SK-N-MC (cell line): ENCODE results near the gene HERC6.

Experiments used
- DNase-seq: peaks from one replicate; pipeline ENCODE4 v3.0.0-alpha.2; 2011; ENCODE audit warnings: low read depth, low spot score
- H3K27ac ChIP-seq: fragments of 200-600 bp; sonication (generic); 2 replicates; pipeline ENCODE4 v1.5.1; 2016; ENCODE audit warnings: mixed run types
- H3K36me3 ChIP-seq: fragments of 200-600 bp; sonication (generic); 2 replicates; pipeline ENCODE4 v1.6.1; 2017; ENCODE audit warnings: antibody characterized with exemption, low read length, mixed read lengths; ENCODE audit not compliant: insufficient read depth
- H3K4me3 ChIP-seq: fragments of 200-600 bp; sonication (generic); 2 replicates; pipeline ENCODE4 v1.5.1; 2016
- H3K9ac ChIP-seq: fragments of 200-600 bp; sonication (generic); 2 replicates; pipeline ENCODE4 v1.8.0; 2017; ENCODE audit warnings: mixed run types, mixed read lengths; ENCODE audit not compliant: insufficient read length
- H3K9me3 ChIP-seq: fragments of 200-600 bp; sonication (generic); 2 replicates; pipeline ENCODE4 v1.6.1; 2017; ENCODE audit warnings: low read depth, mild to moderate bottlenecking, antibody characterized with exemption, low read length, moderate library complexity, mixed read lengths
- EZH2 ChIP-seq: fragments of 200-600 bp; sonication (generic); IDR thresholded peaks from one replicate; pipeline ENCODE4 v1.6.1; 2017; ENCODE audit warnings: antibody characterized with exemption
- FOXP2 ChIP-seq: optimal IDR thresholded peaks from 2 replicates; pipeline ENCODE3; 2011; ENCODE audit warnings: mild to moderate bottlenecking, moderate library complexity; ENCODE audit not compliant: insufficient read depth; ENCODE audit errors: extremely low read length, control extremely low read depth
- POLR2AphosphoS5 ChIP-seq: IDR thresholded peaks from 2 replicates; pipeline ENCODE4 v1.6.1; 2012; ENCODE audit warnings: mild to moderate bottlenecking, low read depth, low read length, borderline replicate concordance

Gene HERC6

DNA sequence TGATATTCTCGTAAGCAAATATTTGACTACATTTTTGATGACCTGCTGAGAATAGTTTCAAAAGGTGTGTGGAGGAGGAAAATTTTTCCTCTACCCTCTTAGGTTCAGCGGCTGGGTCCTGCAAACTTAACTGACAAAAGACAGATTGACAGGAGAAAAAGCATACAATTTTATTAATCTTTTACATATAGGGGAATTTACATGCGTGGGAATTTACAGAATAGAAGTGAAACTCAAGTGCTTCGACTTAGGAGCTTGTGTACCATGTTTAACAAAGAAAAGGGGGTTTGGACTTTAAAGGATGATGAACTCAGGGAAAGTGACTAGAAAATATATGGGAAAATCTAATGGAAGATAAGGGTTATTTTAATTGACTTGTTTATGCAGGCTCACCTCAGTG, 2.5 kb downstream of the HERC6 start:
- H3K4me3 ChIP-seq, result no peak overlapping the region
- no peaks in the 10 kb centered on the region for H3K9me3 ChIP-seq
- no peak overlapping the region for H3K27ac ChIP-seq
- DNase-seq, result no peak
- TF ChIP-seq FOXP2 (no peak), EZH2 (no peak), POLR2AphosphoS5 (no peak)
- H3K9ac ChIP-seq, result no peak overlapping the region
- no peaks in the 10 kb centered on the region for H3K36me3 ChIP-seq

DNA sequence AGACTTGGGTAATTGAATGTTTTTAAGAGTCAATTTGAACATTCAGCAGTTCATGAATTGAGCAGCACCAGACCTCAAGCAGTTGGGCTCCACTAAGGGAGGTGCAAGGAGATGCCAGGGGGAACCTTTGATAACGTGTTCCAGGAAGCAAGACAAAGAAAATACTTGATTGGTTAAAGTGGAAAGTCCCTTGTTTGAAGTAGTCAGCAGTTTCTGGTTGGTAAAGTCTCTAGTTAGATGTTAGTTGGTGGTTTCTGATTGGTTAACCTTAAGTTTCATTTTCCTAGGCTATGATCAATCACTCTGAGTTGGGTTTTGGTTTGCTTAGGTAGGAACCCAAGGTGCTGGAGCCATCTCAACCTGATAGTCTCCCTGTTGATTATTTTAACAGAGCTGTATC, 4.0 kb downstream of the HERC6 start:
- no peak overlapping the region for H3K27ac ChIP-seq
- no peaks in the 10 kb centered on the region for H3K36me3 ChIP-seq
- TF ChIP-seq POLR2AphosphoS5 (no peak), FOXP2 (no peak), EZH2 (no peak)
- H3K9ac ChIP-seq, result no peak overlapping the region
- DNase-seq, result no peak
- H3K9me3 ChIP-seq, result no peaks in the 10 kb centered on the region
- H3K4me3 ChIP-seq, result no peak overlapping the region

DNA sequence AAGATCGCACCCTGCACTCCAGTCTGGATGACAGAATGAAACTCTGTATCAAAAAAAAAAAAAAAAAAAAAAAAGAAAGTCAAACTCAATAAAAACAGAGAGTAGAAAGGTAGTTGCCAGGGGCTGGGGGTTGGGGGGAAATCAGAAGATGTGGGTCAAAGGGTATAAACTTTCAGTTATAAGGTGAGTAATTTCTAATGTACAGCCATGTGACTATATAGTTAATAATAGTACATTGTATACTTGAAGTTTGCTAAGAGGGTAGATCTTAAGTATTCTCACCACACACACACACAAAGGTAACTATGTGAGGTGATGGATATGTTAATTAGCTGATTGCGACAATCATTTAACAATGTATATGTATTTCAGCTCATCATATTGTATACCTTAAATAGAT, 11.5 kb downstream of the HERC6 start:
- no peak overlapping the region for H3K9ac ChIP-seq
- no peak overlapping the region for H3K4me3 ChIP-seq
- no peaks in the 10 kb centered on the region for H3K36me3 ChIP-seq
- DNase-seq, result no peak
- H3K9me3 ChIP-seq, result no peaks in the 10 kb centered on the region
- TF ChIP-seq EZH2 (no peak), POLR2AphosphoS5 (no peak), FOXP2 (no peak)
- H3K27ac ChIP-seq, result no peak overlapping the region

DNA sequence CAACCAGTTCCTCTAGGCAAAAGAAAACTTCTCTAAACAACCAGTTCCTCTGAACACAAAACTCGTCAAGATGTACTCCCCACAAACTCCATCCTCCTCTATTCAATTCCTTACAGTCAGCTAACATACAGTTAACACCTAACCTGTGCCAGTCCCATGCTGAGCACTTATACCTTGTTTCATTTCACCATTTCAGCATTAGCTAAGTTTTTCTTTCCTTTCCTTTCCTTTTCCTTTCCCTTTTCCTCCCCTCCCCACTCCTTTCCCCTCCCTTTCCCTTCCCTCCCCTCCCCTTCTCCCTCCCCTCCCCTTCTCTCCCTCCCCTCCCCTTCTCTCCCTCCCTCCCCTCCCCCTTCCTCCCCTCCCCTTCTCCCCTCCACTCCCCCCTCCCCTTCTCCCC, 13.1 kb downstream of the HERC6 start:
- Histone ChIP-seq H3K9me3 (no peaks in the 10 kb centered on the region), H3K4me3 (no peak overlapping the region), H3K36me3 (no peaks in the 10 kb centered on the region), H3K27ac (no peak overlapping the region), H3K9ac (no peak overlapping the region)
- TF ChIP-seq EZH2 (no peak), FOXP2 (no peak), POLR2AphosphoS5 (no peak)
- no peak for DNase-seq

DNA sequence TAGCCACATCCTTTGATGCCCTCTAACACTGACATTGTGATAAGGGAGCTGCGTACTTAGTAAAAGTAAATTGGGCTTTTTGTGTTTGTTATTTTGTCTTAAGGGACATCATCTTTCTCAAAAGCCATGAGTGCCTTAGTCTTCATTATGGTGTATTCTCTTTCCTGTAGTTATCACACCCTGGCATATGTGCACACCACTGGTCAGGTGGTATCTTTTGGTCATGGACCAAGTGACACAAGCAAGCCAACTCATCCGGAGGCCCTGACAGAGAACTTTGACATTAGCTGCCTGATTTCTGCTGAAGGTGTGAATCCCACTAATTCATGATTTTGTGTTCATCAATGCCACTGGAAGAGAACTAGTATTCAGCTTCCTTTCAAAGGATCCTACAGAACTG, 18.0 kb downstream of the HERC6 start:
- no peaks in the 10 kb centered on the region for H3K9me3 ChIP-seq
- no peaks in the 10 kb centered on the region for H3K36me3 ChIP-seq
- H3K9ac ChIP-seq, result no peak overlapping the region
- DNase-seq, result no peak
- no peak overlapping the region for H3K4me3 ChIP-seq
- TF ChIP-seq POLR2AphosphoS5 (no peak), FOXP2 (no peak), EZH2 (no peak)
- H3K27ac ChIP-seq, result no peak overlapping the region

DNA sequence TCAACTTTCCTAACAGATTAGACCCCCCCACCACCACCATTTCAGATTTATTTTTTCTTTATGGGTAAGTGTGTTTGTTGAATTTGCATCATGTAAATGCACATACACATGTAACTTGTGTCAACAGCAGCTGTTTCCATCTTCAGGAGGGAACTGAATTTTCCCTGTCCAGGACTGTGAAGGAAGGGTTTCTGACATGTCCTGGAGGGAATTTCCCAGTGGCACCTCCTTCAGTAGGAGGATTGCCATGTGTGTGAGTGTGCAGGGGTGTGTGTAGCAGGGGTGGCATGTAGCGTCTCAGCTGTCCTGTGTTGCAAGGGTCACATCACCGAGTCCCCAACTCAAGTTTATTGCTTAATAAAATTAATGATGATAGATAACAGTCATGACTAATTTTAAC, 19.7 kb downstream of the HERC6 start:
- no peaks in the 10 kb centered on the region for H3K36me3 ChIP-seq
- TF ChIP-seq EZH2, result no peak
- TF ChIP-seq POLR2AphosphoS5, result no peak
- TF ChIP-seq FOXP2, result no peak
- DNase-seq, result no peak

DNA sequence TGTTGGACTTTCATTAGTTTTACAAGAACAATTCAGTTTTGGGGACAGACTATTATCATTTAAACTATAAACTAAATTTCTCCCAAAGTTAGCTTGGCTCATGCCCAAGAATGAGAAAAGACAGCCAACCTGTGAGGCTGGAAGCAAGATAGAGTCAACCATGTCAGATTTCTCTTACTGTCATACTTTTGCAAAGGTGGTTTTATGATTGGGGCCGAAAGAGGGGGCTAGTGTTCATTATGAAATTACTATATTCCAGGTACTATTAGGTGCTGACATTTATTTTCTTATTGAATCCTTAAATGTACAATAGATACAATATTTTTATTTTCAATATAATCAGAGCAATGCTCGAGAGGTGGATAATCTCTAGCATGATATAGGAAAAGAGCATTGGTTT, 30.6 kb downstream of the HERC6 start:
- H3K9me3 ChIP-seq, result no peaks in the 10 kb centered on the region
- H3K27ac ChIP-seq, result no peak overlapping the region
- DNase-seq, result no peak
- no peak for TF ChIP-seq FOXP2
- TF ChIP-seq POLR2AphosphoS5, result no peak
- TF ChIP-seq EZH2, result no peak
- no peak overlapping the region for H3K4me3 ChIP-seq
- H3K36me3 ChIP-seq, result no peaks in the 10 kb centered on the region
- H3K9ac ChIP-seq, result no peak overlapping the region

More for the DNA sequence above, 19.7 kb downstream of the HERC6 start:
- no peak overlapping the region for H3K9ac ChIP-seq
- no peak overlapping the region for H3K27ac ChIP-seq
- H3K9me3 ChIP-seq, result no peaks in the 10 kb centered on the region
- no peak overlapping the region for H3K4me3 ChIP-seq

DNA sequence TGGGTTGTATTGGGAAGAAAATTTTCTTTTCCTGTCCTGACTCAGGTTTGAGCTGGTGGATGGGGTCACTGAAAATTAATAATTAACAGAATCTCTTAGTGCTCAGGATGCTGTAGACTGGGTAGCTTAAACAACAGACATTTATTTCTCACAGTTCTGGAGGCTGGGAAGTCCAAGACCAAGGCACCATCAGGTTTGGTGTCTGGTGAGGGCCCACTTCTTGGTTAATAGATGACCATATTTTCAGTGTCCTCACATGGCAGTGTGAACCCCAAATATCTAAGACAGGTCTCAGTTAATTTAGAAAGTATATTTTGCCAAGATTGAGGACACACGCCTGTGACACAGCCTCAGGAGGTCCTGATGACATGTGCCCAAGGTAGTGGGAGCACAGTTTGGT, 31.1 kb downstream of the HERC6 start:
- Histone ChIP-seq H3K9ac (no peak overlapping the region), H3K27ac (no peak overlapping the region), H3K36me3 (no peaks in the 10 kb centered on the region), H3K4me3 (no peak overlapping the region), H3K9me3 (no peaks in the 10 kb centered on the region)
- TF ChIP-seq EZH2 (no peak), POLR2AphosphoS5 (no peak), FOXP2 (no peak)
- no peak for DNase-seq

DNA sequence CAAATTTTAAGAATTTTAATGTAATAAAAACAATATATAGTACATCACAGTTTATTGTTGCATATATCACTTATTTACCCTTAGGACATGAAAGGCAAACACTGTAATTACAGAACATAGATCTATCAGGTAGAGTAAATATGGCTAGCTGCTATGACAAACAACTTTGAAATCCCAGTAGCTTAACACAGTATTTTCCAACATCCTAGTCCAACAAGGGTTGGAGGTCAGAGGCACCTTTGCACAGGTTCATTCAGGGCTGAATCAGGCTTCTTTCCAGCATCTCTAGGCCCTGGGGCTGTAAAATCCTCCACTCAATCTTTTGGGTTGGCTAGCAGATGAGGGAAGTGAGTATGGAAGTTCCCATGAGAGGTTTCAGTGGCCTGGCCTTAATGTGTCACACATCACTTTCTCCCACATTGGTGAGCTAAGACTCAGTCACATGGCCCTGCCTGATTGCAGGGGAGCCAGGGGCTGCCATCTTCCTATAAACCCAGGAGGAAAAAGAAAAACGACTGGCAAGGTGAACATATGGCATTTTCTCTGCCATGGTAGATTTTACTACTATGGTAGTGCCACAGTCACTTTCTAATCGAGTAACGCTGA, 32.9 kb downstream of the HERC6 start:
- no peaks in the 10 kb centered on the region for H3K9me3 ChIP-seq
- H3K9ac ChIP-seq, result no peak overlapping the region
- H3K36me3 ChIP-seq, result no peaks in the 10 kb centered on the region
- no peak overlapping the region for H3K4me3 ChIP-seq
- no peak for DNase-seq
- TF ChIP-seq POLR2AphosphoS5 (no peak), EZH2 (no peak), FOXP2 (no peak)
- no peak overlapping the region for H3K27ac ChIP-seq

DNA sequence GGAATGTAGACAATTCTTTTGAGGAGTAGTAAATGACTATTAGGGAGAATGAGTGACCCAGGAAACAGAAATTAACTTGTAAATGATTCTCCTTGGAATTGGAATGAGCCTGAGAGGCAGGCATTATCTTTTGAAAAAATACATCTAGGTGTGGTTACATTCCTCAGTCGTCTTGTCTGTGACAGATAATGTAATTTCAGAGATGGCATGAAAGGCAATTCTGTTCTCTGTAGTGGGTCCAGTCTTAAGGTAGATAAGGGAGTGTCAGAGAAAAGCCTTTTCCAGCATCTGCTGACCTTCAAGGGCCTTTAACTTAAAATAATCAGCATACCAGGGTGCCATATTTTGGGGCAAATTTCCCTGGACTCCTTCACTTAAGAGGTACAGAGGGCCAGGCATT, 35.1 kb downstream of the HERC6 start:
- Histone ChIP-seq H3K36me3 (no peaks in the 10 kb centered on the region), H3K9ac (no peak overlapping the region), H3K4me3 (no peak overlapping the region), H3K27ac (no peak overlapping the region), H3K9me3 (no peaks in the 10 kb centered on the region)
- TF ChIP-seq FOXP2, result no peak
- no peak for TF ChIP-seq EZH2
- TF ChIP-seq POLR2AphosphoS5, result no peak
- DNase-seq, result no peak
